AG09309 (cell line): Measurements from ENCODE around the gene AMER2.

ENCODE experiments used
- DNase-seq: peaks from one replicate; pipeline ENCODE4 v3.0.0-alpha.2; 2010; ENCODE audit warnings: low read depth
- H3K4me3 ChIP-seq: 2 replicates; pipeline ENCODE4 v1.5.1; 2011; ENCODE audit warnings: mild to moderate bottlenecking, low read depth, low read length, moderate library complexity; ENCODE audit not compliant: control insufficient read depth
- CTCF ChIP-seq: IDR thresholded peaks from 2 replicates; pipeline ENCODE4 v1.5.1; 2011; ENCODE audit warnings: mild to moderate bottlenecking, low read depth, low read length, inconsistent platforms; ENCODE audit not compliant: insufficient read depth, control insufficient read depth; ENCODE audit errors: missing control alignments

The AMER2 gene

GRCh38 chr13:25135896-25136295 lies 36.2 kb downstream of the AMER2 start:
- TF ChIP-seq CTCF: no peak
- no peak for DNase-seq
- no peak overlapping the region for H3K4me3 ChIP-seq

- H3K4me3 ChIP-seq: no peak overlapping the region
- no peak for TF ChIP-seq CTCF
- no peak for DNase-seq
Observed at GRCh38 chr13:25132751-25133390, 39.2 kb downstream of the AMER2 start.

- no peak for DNase-seq
- no peak overlapping the region for H3K4me3 ChIP-seq
- no peak for TF ChIP-seq CTCF
Observed at GRCh38 chr13:25131881-25132420, 40.1 kb downstream of the AMER2 start.

GRCh38 chr13:25130944-25131343 lies 41.1 kb downstream of the AMER2 start:
- TF ChIP-seq CTCF: no peak
- no peak for DNase-seq
- no peak overlapping the region for H3K4me3 ChIP-seq

- no peak for TF ChIP-seq CTCF
- DNase-seq: no peak
- no peak overlapping the region for H3K4me3 ChIP-seq
Observed at GRCh38 chr13:25118378-25118905, 53.6 kb downstream of the AMER2 start.

GRCh38 chr13:25117312-25117711 lies 54.8 kb downstream of the AMER2 start:
- no peak overlapping the region for H3K4me3 ChIP-seq
- DNase-seq: no peak
- TF ChIP-seq CTCF: no peak
